GM21737 (cell line): ENCODE results near the gene DPYSL3.

Experiments used
- ATAC-seq: cut with Tn5 transposase; IDR thresholded peaks from one replicate; pipeline ENCODE4 v1.9.1; 2021; ENCODE audit warnings: mild to moderate bottlenecking, moderate library complexity; ENCODE audit not compliant: unreplicated experiment

Gene DPYSL3

GRCh38 chr5:147441191-147441695 is 68.6 kb downstream of the DPYSL3 start:
- no peak for ATAC-seq

GRCh38 chr5:147439254-147439653 is 70.6 kb downstream of the DPYSL3 start:
- no peak for ATAC-seq

GRCh38 chr5:147437161-147437596 is 72.7 kb downstream of the DPYSL3 start:
- no peak for ATAC-seq

GRCh38 chr5:147436596-147436995 is 73.3 kb downstream of the DPYSL3 start:
- no peak for ATAC-seq

GRCh38 chr5:147434049-147434448 is 75.8 kb downstream of the DPYSL3 start:
- no peak for ATAC-seq

GRCh38 chr5:147432323-147432722 is 77.5 kb downstream of the DPYSL3 start:
- no peak for ATAC-seq

GRCh38 chr5:147431586-147431985 is 78.3 kb downstream of the DPYSL3 start:
- no peak for ATAC-seq

GRCh38 chr5:147430628-147431027 is 79.2 kb downstream of the DPYSL3 start:
- no peak for ATAC-seq

- no peak for ATAC-seq
Measured at GRCh38 chr5:147427521-147428401, 82.1 kb downstream of the DPYSL3 start.

- ATAC-seq = no peak
Measured at GRCh38 chr5:147426640-147427327, 83.1 kb downstream of the DPYSL3 start.

GRCh38 chr5:147418613-147419012 is 91.3 kb downstream of the DPYSL3 start:
- no peak for ATAC-seq

- ATAC-seq = no peak
Measured at GRCh38 chr5:147417135-147417813, 92.6 kb downstream of the DPYSL3 start.

GRCh38 chr5:147415651-147416050 is 94.2 kb downstream of the DPYSL3 start:
- no peak for ATAC-seq

GRCh38 chr5:147413266-147413665 is 96.6 kb downstream of the DPYSL3 start:
- no peak for ATAC-seq

GRCh38 chr5:147412561-147412960 is 97.3 kb downstream of the DPYSL3 start:
- no peak for ATAC-seq

GRCh38 chr5:147411359-147412319 is 98.2 kb downstream of the DPYSL3 start:
- no peak for ATAC-seq

- ATAC-seq = no peak
Measured at GRCh38 chr5:147410496-147411358, 99.1 kb downstream of the DPYSL3 start.

GRCh38 chr5:147408980-147409379 is 100.9 kb downstream of the DPYSL3 start:
- no peak for ATAC-seq

GRCh38 chr5:147407094-147407681 is 102.7 kb downstream of the DPYSL3 start:
- no peak for ATAC-seq
